ENCODE data around the gene ARHGAP27.

ARHGAP27 gene

GRCh38 chr17:45430738-45431530 is 1.7 kb downstream of the ARHGAP27 start:
- no peak for DNase-seq (ENCODE audit: low spot score)

GRCh38 chr17:45430006-45430737 is 2.5 kb downstream of the ARHGAP27 start:
- DNase-seq (ENCODE audit: low spot score) (no peak), FAIRE-seq (no peak)

More at GRCh38 chr17:45430738-45431530, 1.7 kb downstream of the ARHGAP27 start:
- no peak for FAIRE-seq

GRCh38 chr17:45429339-45430005 is 3.2 kb downstream of the ARHGAP27 start:
- no peak for FAIRE-seq
- no peak for DNase-seq (ENCODE audit: low spot score)

- DNase-seq (ENCODE audit: low spot score) (no peak), FAIRE-seq (peak; percentile 63)
Observed at GRCh38 chr17:45428931-45429338, 3.7 kb downstream of the ARHGAP27 start.

- peak; percentile 86 for DNase-seq (ENCODE audit: low spot score)
- peak; percentile 83 for FAIRE-seq
Observed at GRCh38 chr17:45428050-45428617, 4.5 kb downstream of the ARHGAP27 start.

GRCh38 chr17:45427181-45427835 is 5.4 kb downstream of the ARHGAP27 start:
- FAIRE-seq: no peak
- DNase-seq (ENCODE audit: low spot score): no peak

GRCh38 chr17:45426561-45426960 is 6.1 kb downstream of the ARHGAP27 start:
- FAIRE-seq: peak; percentile 50
- DNase-seq (ENCODE audit: low spot score): no peak

- FAIRE-seq (no peak), DNase-seq (ENCODE audit: low spot score) (no peak)
Observed at GRCh38 chr17:45425984-45426413, 6.7 kb downstream of the ARHGAP27 start.

- FAIRE-seq (no peak), DNase-seq (ENCODE audit: low spot score) (peak; percentile 57)
Observed at GRCh38 chr17:45425125-45425983, 7.3 kb downstream of the ARHGAP27 start.

- DNase-seq (ENCODE audit: low spot score): no peak
- FAIRE-seq: no peak
Observed at GRCh38 chr17:45424769-45425124, 7.9 kb downstream of the ARHGAP27 start.

- no peak for FAIRE-seq
- DNase-seq (ENCODE audit: low spot score): no peak
Observed at GRCh38 chr17:45423975-45424335, 8.7 kb downstream of the ARHGAP27 start.

GRCh38 chr17:45423304-45423974 is 9.2 kb downstream of the ARHGAP27 start:
- DNase-seq (ENCODE audit: low spot score) (no peak), FAIRE-seq (no peak)

- DNase-seq (ENCODE audit: low spot score) (no peak), FAIRE-seq (peak; percentile 40)
Observed at GRCh38 chr17:45414990-45415881, 17.4 kb downstream of the ARHGAP27 start.

- DNase-seq (ENCODE audit: low spot score) (no peak), FAIRE-seq (no peak)
Observed at GRCh38 chr17:45413498-45413923, 19.2 kb downstream of the ARHGAP27 start.

- FAIRE-seq (no peak), DNase-seq (ENCODE audit: low spot score) (no peak)
Observed at GRCh38 chr17:45411348-45412105, 21.1 kb downstream of the ARHGAP27 start.

- DNase-seq (ENCODE audit: low spot score): no peak
- FAIRE-seq: no peak
Observed at GRCh38 chr17:45410144-45411091, 22.3 kb downstream of the ARHGAP27 start.

GRCh38 chr17:45409659-45410076 is 23.0 kb downstream of the ARHGAP27 start:
- no peak for DNase-seq (ENCODE audit: low spot score)
- FAIRE-seq: peak; percentile 9
